A673 (cell line): ENCODE results near the gene ZNF684.

ENCODE experiments used
- CTCF ChIP-seq: fragments of 300-800, 200-600 bp; sonication (generic); conservative IDR thresholded peaks from 2 replicates; pipeline ENCODE4 v1.5.1; 2017; ENCODE audit warnings: low read depth, mild to moderate bottlenecking, antibody characterized with exemption, low read length, moderate library complexity, mixed read lengths
- EZH2 ChIP-seq: fragments of 200-600 bp; sonication (generic); IDR thresholded peaks from 2 replicates; pipeline ENCODE4 v1.6.1; 2017; ENCODE audit warnings: borderline replicate concordance, low read depth, mild to moderate bottlenecking, mixed read lengths, antibody characterized with exemption, low read length; ENCODE audit not compliant: poor library complexity, severe bottlenecking

- TF ChIP-seq CTCF (no peak), EZH2 (no peak)
Observed at GRCh38 chr1:40508375-40509341, 22.8 kb upstream of the ZNF684 start, which contains the start of gene EXO5.
